Smooth muscle cell of trachea (primary cell): ENCODE measurements around the gene PTGIR. TPM values are rescaled to one million over a fixed set of nuclear protein-coding genes. Genes with fewer than 3 reads are reported as not detected.

ENCODE experiments used
- total RNA-seq: library from RNA; depleted of rRNA; stranded (reverse); fragments of >200 nt; gene quantifications from 2 replicates; pipeline ENCODE4 v1.2.1, GENCODE V29; 2014

PTGIR gene, protein sequence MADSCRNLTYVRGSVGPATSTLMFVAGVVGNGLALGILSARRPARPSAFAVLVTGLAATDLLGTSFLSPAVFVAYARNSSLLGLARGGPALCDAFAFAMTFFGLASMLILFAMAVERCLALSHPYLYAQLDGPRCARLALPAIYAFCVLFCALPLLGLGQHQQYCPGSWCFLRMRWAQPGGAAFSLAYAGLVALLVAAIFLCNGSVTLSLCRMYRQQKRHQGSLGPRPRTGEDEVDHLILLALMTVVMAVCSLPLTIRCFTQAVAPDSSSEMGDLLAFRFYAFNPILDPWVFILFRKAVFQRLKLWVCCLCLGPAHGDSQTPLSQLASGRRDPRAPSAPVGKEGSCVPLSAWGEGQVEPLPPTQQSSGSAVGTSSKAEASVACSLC
- 2.9 and 6.8 TPM in 2 replicates for total RNA-seq

DNA sequence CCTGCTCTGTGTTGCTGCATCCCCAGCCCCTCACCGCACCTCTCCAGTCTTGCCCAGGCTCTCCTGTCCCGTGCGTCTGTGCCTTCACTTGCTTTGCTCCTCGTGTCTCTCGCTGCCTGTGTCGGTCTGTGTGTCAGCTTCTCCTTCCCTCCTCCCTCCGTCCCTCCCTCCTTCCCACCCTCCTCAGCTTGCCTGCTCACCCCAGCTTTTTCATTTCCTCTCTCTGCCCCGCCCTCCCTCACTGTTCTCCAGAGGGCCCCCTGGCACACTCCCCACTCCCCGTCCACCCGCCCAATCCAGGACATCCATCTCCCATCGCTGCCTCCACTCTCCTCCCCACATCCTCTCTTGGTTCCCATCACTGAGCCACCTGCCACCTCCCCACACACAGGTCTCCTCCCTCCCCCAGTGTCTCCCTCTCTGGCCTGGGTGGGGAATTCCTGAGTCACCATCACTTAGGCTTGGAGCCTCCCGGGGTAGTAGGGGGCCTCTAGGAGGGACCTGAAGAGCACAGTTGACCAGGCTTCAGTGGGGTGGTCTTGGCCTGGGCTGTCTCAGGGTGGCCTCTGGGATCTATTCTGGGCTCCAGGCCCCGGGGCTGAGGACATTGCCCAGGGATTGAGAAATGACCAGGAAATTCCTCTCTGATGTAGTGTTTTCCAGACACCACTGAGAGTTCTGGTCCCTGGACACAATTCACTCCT is at the start of gene PTGIR:
Gene PTGIR, minus strand, starts transcription at position 132 of the 704 bp plus-strand sequence. CDS start 864 bp downstream, outside the sequence.

DNA sequence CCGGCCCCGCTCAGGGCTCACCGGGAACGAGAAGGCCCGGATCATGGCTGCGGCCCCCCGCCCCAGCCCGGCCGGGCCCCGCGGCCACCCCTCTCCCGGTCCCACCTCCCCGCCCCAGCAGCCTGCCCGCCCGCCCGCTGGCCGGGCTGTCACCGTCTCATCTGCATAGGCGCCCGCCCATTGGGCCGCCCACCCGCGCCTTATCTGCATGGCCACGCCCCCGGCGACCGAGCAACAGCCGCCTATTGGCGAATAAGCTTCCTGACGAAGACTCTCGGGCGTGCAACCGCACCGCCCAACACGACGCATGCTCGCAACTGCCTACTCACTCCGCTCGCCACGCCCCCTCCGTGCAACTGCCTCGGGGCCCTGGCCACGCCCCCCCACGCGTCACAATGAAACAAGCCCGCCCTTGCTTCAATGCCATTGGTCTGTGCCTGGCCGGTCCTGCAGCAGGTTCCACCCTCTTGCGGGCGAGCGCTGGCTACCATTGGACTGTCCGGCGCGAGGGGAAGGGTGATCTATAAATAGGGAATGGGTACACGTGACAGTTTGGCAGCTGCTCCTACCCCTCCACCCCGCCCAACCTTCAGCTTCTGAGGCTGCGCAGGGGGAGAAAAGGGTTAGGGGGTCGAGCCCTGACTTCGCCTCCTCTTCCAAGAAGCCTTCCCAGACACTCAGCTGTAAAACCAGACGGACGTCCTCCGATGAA is 36.3 kb upstream of the PTGIR start, which contains the start of gene DACT3:
Gene DACT3, minus strand, starts transcription at position 163 of the 712 bp plus-strand sequence. Its CDS starts 118 bp downstream, at position 45.

DNA sequence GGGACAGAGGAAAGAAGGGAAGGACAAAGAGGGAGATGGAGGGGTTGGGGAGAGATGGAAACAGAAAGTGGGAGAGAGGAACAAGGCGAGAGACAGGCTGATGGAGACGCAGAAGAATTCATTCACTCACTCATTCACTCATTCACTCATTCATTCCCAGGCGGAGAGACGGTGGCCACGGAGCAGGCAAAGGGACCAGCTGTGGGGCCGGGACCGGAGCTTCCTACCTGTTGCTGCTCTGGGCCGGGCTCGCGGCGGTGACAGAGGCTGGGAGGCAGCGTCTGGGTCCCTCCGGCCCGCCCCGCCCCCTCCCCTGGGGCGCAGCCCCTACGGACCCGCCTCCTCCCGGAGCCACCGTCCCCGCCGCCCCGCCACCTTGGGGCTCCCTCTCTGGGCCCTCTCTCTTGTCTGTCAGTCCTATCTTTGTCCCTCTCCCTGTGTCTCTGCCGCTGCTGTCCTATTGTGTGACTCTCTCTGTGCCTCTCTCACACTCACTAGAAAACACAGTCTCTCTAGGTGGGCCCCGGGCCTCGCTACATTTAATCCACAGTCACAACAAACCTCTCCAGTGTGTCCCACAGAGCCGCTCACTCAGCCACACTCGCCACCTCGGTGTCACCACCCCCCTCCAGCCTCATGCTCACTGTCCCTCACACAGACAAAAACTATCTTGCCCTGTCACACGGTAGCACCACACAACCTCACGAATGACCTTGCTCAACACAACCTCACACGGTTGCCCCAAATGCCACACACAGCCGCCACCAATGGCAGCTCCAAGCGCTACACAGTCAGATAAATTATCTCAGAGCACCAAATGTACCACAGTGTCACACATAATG is 11.3 kb upstream of the PTGIR start, which contains the start of gene GNG8:
Gene GNG8, minus strand, starts transcription at position 283 of the 842 bp plus-strand sequence. CDS start 1,520 bp downstream, outside the sequence.

DNA sequence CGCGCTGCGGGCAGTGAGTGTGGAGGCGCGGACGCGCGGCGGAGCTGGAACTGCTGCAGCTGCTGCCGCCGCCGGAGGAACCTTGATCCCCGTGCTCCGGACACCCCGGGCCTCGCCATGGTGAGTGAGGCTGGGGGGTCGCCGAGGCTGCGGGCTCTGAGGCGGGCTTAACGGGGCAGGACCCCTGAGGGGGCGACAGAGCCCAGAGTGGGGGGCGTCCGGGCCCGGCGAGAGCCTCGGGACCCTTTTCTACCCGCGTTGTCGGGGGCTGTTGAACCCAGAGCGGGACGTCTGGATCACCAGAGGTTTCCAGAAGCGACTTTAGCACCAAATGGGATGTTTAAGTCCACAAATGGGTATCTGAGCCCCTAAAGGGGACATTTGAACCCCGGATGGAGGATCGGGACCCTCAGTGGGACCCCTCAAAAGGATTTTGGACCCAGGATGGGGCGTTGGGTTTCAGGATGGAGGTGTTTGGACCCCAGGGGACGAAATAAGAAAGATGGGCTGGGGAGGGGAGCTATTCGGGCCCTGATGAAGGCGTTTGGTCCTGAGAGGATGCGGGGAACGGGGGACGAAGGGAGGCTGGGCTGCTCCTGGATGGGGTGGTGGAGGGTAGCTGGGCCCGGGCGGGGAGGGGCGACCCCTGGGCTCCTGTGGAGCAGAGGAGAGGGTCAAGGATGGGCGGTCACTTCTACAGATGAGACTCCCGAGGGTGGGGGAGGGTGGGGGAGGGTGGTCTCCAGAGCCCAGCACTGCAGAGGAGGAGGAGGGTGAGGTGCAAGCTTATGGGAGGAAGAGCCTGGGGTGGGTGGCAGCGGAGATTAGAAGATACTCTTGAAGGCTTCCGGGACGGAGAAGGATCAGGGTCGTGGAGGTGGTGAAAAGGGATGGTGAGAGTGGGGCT is 23.3 kb downstream of the PTGIR start, which contains the start of gene CALM3:
Gene CALM3, plus strand, starts transcription at position 13 of the 907 bp plus-strand sequence. Its CDS starts 105 bp downstream, at position 118.

Other genes starting within 250 kb of the PTGIR start
- 29.8 and 34.2 TPM in 2 replicates for gene CCDC8, start 211.5 kb downstream of the PTGIR start, total RNA-seq
- gene PNMA8C, start 196.2 kb downstream of the PTGIR start, total RNA-seq: under 0.01 and 0.15 TPM in 2 replicates
- gene PNMA8A, start 153.5 kb downstream of the PTGIR start, total RNA-seq: 2.5 and 17.3 TPM in 2 replicates
- gene PNMA8B, start 129.2 kb downstream of the PTGIR start, total RNA-seq: 2.8 and 5.6 TPM in 2 replicates
- gene CALM3, start 23.8 kb downstream of the PTGIR start, total RNA-seq: 245 and 374 TPM in 2 replicates
- not detected in 2 replicates for gene GNG8, start 11.1 kb upstream of the PTGIR start, total RNA-seq
- 6.5 and 15.5 TPM in 2 replicates for gene DACT3, start 36.1 kb upstream of the PTGIR start, total RNA-seq
- 17.4 and 23.0 TPM in 2 replicates for gene PRKD2, start 92.0 kb upstream of the PTGIR start, total RNA-seq
- 19.2 and 29.4 TPM in 2 replicates for gene FKRP, start 121.0 kb upstream of the PTGIR start, total RNA-seq
- 44.2 and 97.3 TPM in 2 replicates for gene STRN4, start 121.4 kb upstream of the PTGIR start, total RNA-seq
- gene SLC1A5, start 163.5 kb upstream of the PTGIR start, total RNA-seq: 126 and 275 TPM in 2 replicates
- 169 and 172 TPM in 2 replicates for gene AP2S1, start 225.8 kb upstream of the PTGIR start, total RNA-seq
- gene ARHGAP35, start 235.9 kb upstream of the PTGIR start, total RNA-seq: 44.7 and 49.3 TPM in 2 replicates